K562 (cell line): ENCODE results near the gene DCUN1D3. TPM values are rescaled to one million over a fixed set of nuclear protein-coding genes. Genes with fewer than 3 reads are reported as not detected.

Source experiments
- CBX5 ChIP-seq: IDR thresholded peaks from 2 replicates; pipeline ENCODE4 v1.6.1; 2014; ENCODE audit warnings: low read depth, borderline replicate concordance
- CCNT2 ChIP-seq: IDR thresholded peaks from 2 replicates; pipeline ENCODE4 v1.6.1; 2011; ENCODE audit warnings: borderline replicate concordance, low read depth, mild to moderate bottlenecking, moderate library complexity, mixed read lengths, low read length; ENCODE audit not compliant: insufficient read length; ENCODE audit errors: extremely low read depth
- CXXC5 ChIP-seq: fragments of 250-450 bp; sonication (Bioruptor Pico); IDR thresholded peaks from 2 replicates; pipeline ENCODE4 v1.8.0; 2022; ENCODE audit warnings: inconsistent platforms, mild to moderate bottlenecking, moderate library complexity
- ETV6 ChIP-seq, 3 experiments: fragments of 150-350 bp in 1 of 3; sonication (generic) in 1 of 3; formaldehyde crosslinking in 1 of 3; IDR thresholded peaks; 2 replicates each; pipeline versions ENCODE4 v1.6.1 to v1.8.0; 2014 to 2022; ENCODE audit warnings: borderline replicate concordance in 2 of 3, low read depth in 2 of 3, antibody characterized with exemption in 1 of 3, low read length in 1 of 3, mild to moderate bottlenecking in 1 of 3, missing genetic modification reagents in 1 of 3
- GTF2A2 ChIP-seq: IDR thresholded peaks from 2 replicates; pipeline ENCODE4 v1.6.1; 2016; ENCODE audit warnings: mild to moderate bottlenecking, missing genetic modification characterization, missing compliant biosample characterization
- HDAC1 ChIP-seq, 2 experiments: fragments of 450-650 bp; IDR thresholded peaks; 2 replicates each; pipeline ENCODE4 v1.6.1; 2016 to 2017; ENCODE audit warnings: inconsistent platforms in 1 of 2, mild to moderate bottlenecking in 1 of 2, moderate library complexity in 1 of 2
- MAFG ChIP-seq: fragments of 450-650 bp; conservative IDR thresholded peaks from 2 replicates; pipeline ENCODE4 v1.6.1; 2016; ENCODE audit warnings: missing genetic modification characterization, missing compliant biosample characterization
- MBD2 ChIP-seq: sonication (generic); IDR thresholded peaks from 2 replicates; pipeline ENCODE4 v1.6.1; 2016; ENCODE audit warnings: low read depth, borderline replicate concordance
- NONO ChIP-seq, 2 experiments: fragments of 200-400 bp in 1 of 2; fragments of 450-650 bp in 1 of 2; formaldehyde crosslinking in 1 of 2; IDR thresholded peaks; 2 replicates each; pipeline ENCODE4 v1.6.1; 2017; ENCODE audit warnings: low read depth in 2 of 2, mild to moderate bottlenecking in 2 of 2, moderate library complexity in 2 of 2, low read length in 1 of 2
- PHB ChIP-seq: fragments of 250-450 bp; sonication (Bioruptor Pico); IDR thresholded peaks from 2 replicates; pipeline ENCODE4 v1.5.0; 2021
- PML ChIP-seq: IDR thresholded peaks from 2 replicates; pipeline ENCODE4 v1.6.1; 2012; ENCODE audit warnings: low read length, inconsistent platforms
- SETDB1 ChIP-seq: IDR thresholded peaks from one replicate; pipeline ENCODE4 v1.6.1; 2012; ENCODE audit warnings: low read length, control low read depth, inconsistent platforms
- SMARCA4 ChIP-seq: fragments of 450-650 bp; IDR thresholded peaks from 2 replicates; pipeline ENCODE4 v1.6.1; 2016
- TEAD4 ChIP-seq, 2 experiments: sonication (generic) in 1 of 2; formaldehyde crosslinking in 1 of 2; IDR thresholded peaks; 2 replicates each; pipeline versions ENCODE4 v1.6.1 to v1.8.0; 2012 to 2022; ENCODE audit warnings: borderline replicate concordance in 1 of 2, inconsistent platforms in 1 of 2, low read length in 1 of 2, mild to moderate bottlenecking in 1 of 2, missing genetic modification reagents in 1 of 2
- ZNF212 ChIP-seq: fragments of 450-650 bp; formaldehyde crosslinking; IDR thresholded peaks from 2 replicates; pipeline ENCODE4 v1.4.0; 2020; ENCODE audit warnings: mild to moderate bottlenecking
- ZNF696 ChIP-seq: fragments of 250-450 bp; sonication (Bioruptor Pico); conservative IDR thresholded peaks from 2 replicates; pipeline ENCODE4 v1.4.0; 2020; ENCODE audit warnings: mild to moderate bottlenecking, moderate library complexity
- polyA plus RNA-seq, 8 experiments: library from polyadenylated mRNA; depleted of rRNA in 4 of 8; stranded (reverse) in 5 of 8; unstranded in 3 of 8; fragments of >200 nt; fragmentation: Nextera tagmentation in 2 of 8; fragmentation: Illumina TruSeq in 1 of 8; extraction: Ambion mirVana in 2 of 8; extraction: Trizol in 1 of 8; gene quantifications; 2 replicates each; pipeline versions ENCODE4 v1.2.1 to v1.2.3, GENCODE V29; 2011 to 2014; ENCODE audit warnings: inconsistent platforms in 1 of 8, missing spikeins in 1 of 8
- total RNA-seq, 7 experiments: library from RNA; depleted of rRNA in 6 of 7; stranded (reverse); fragments of >200 nt in 6 of 7; fragmentation: Illumina TruSeq in 2 of 7; extraction: Trizol in 2 of 7; gene quantifications; 2 replicates each; pipeline versions ENCODE4 v1.2.1 to v1.2.3, GENCODE V29; 2011 to 2021; ENCODE audit warnings: low replicate concordance in 1 of 7
- TF ChIP-seq, protein P1 (sequence below): sonication (generic); formaldehyde crosslinking; IDR thresholded peaks from 2 replicates; pipeline ENCODE4 v1.5.0; 2020; ENCODE audit warnings: missing genetic modification reagents
- TF ChIP-seq, protein P2 (sequence below): fragments of 450-650 bp; formaldehyde crosslinking; IDR thresholded peaks from 2 replicates; pipeline ENCODE4 v1.4.0; 2022; ENCODE audit warnings: mild to moderate bottlenecking, moderate library complexity
- TF ChIP-seq, protein P3 (sequence below): fragments of 250-450 bp; sonication (Bioruptor Pico); IDR thresholded peaks from 2 replicates; pipeline ENCODE4 v1.8.0; 2021; ENCODE audit warnings: moderate library complexity, mild to moderate bottlenecking, inconsistent platforms
- TF ChIP-seq, protein P4 (sequence below): IDR thresholded peaks from 2 replicates; pipeline ENCODE4 v1.6.1; 2012; ENCODE audit warnings: low read depth, low read length, improper control_type of control experiment, borderline replicate concordance
- TF ChIP-seq, protein P5 (sequence below): fragments of 450-650 bp; IDR thresholded peaks from 2 replicates; pipeline ENCODE4 v1.6.1; 2016; ENCODE audit warnings: low read depth, mild to moderate bottlenecking, moderate library complexity

The DCUN1D3 gene
- total and polyA plus RNA-seq, 9 of the 15 experiments (the other 6 are each of a cell fraction or from before 2014, with no cell fraction given): 1.0 to 4.7 (median 2.2) TPM

DNA sequence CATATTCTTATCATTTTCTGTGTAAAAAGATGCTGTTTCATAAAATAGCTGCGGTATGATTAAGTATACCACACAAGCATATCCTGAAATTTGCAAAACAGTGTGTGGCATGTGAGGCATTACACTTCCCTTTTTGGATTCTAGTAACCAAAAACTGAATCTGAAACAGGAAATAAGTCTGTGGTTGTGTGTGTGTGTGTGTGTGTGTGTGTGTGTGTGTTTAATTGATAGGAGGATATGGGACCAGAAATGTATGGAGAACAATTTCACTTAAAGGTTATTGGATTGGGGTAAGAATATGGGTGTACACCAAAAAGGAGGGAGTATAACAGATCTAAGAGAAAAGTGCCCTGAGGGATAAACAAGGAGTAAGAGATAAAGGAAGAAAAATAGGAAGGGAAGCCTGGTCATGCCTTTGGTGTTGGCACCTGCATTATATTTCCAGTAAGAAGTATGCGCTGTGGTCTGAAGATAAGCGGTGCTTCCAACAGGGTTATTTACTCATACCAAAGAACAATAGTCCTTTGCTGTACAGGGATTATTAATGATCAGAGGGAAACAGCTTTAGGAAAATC is 4.4 kb upstream of the DCUN1D3 start (continued):
- TF ChIP-seq, protein P1, sequence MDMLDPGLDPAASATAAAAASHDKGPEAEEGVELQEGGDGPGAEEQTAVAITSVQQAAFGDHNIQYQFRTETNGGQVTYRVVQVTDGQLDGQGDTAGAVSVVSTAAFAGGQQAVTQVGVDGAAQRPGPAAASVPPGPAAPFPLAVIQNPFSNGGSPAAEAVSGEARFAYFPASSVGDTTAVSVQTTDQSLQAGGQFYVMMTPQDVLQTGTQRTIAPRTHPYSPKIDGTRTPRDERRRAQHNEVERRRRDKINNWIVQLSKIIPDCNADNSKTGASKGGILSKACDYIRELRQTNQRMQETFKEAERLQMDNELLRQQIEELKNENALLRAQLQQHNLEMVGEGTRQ (CRISPR knock-in tag): no peak
- no peak for TF ChIP-seq NONO (IDR thresholded peaks at IDR 0.05; ENCODE audit: low read depth in 2 of 2, low read length in 1 of 2)
- TF ChIP-seq MBD2: no peak
- peak; percentile 34; the same call in 1 of the 2 replicates for TF ChIP-seq MAFG (tag)
- no peak for TF ChIP-seq GTF2A2
- TF ChIP-seq ETV6 (IDR thresholded peaks at IDR 0.05; ENCODE audit: borderline replicate concordance in 1 of 2, low read depth in 2 of 2, low read length in 1 of 2): peak in 1 of 2 experiments; percentile 90; a peak in 1 of 4 replicates
- no peak for TF ChIP-seq ETV6 (CRISPR knock-in tag; IDR thresholded peaks at IDR 0.05; ENCODE audit: borderline replicate concordance)
- peak; percentile 45; the same call in 1 of the 2 replicates for TF ChIP-seq TEAD4 (IDR thresholded peaks at IDR 0.05; ENCODE audit: low read length)
- no peak for TF ChIP-seq TEAD4 (CRISPR knock-in tag; IDR thresholded peaks at IDR 0.05; ENCODE audit: borderline replicate concordance)
- no peak for TF ChIP-seq PML
- no peak for TF ChIP-seq CBX5
- no peak for TF ChIP-seq CXXC5 (CRISPR knock-in tag)
- TF ChIP-seq, protein P2, sequence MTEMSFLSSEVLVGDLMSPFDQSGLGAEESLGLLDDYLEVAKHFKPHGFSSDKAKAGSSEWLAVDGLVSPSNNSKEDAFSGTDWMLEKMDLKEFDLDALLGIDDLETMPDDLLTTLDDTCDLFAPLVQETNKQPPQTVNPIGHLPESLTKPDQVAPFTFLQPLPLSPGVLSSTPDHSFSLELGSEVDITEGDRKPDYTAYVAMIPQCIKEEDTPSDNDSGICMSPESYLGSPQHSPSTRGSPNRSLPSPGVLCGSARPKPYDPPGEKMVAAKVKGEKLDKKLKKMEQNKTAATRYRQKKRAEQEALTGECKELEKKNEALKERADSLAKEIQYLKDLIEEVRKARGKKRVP (CRISPR knock-in tag): no peak
- TF ChIP-seq, protein P3, sequence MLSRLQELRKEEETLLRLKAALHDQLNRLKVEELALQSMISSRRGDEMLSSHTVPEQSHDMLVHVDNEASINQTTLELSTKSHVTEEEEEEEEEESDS (CRISPR knock-in tag): no peak
- TF ChIP-seq HDAC1 (IDR thresholded peaks at IDR 0.05): 0 out of 4 replicates have a peak, but pooled peaks of 1 of the 2 experiments have one; percentile 54
- no peak for TF ChIP-seq SETDB1
- peak; percentile 78 for TF ChIP-seq SMARCA4
- TF ChIP-seq, protein P4, sequence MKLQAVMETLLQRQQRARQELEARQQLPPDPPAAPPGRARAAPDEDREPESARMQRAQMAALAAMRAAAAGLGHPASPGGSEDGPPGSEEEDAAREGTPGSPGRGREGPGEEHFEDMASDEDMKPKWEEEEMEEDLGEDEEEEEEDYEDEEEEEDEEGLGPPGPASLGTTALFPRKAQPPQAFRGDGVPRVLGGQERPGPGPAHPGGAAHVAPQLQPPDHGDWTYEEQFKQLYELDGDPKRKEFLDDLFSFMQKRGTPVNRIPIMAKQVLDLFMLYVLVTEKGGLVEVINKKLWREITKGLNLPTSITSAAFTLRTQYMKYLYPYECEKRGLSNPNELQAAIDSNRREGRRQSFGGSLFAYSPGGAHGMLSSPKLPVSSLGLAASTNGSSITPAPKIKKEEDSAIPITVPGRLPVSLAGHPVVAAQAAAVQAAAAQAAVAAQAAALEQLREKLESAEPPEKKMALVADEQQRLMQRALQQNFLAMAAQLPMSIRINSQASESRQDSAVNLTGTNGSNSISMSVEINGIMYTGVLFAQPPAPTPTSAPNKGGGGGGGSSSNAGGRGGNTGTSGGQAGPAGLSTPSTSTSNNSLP: 0 out of 2 replicates have a peak, but pooled peaks have one; percentile 48
- TF ChIP-seq, protein P5, sequence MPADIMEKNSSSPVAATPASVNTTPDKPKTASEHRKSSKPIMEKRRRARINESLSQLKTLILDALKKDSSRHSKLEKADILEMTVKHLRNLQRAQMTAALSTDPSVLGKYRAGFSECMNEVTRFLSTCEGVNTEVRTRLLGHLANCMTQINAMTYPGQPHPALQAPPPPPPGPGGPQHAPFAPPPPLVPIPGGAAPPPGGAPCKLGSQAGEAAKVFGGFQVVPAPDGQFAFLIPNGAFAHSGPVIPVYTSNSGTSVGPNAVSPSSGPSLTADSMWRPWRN: 0 out of 2 replicates have a peak, but pooled peaks have one; percentile 11
- TF ChIP-seq CCNT2: no peak
- TF ChIP-seq ZNF696 (CRISPR knock-in tag): no peak
- TF ChIP-seq ZNF212 (CRISPR knock-in tag): no peak
- TF ChIP-seq PHB (CRISPR knock-in tag): no peak
